ENCODE results near the gene OVOL2.
A peak's percentile ranks its signal among the peaks of the same experiment; 100 is the strongest.

OVOL2 gene

DNA sequence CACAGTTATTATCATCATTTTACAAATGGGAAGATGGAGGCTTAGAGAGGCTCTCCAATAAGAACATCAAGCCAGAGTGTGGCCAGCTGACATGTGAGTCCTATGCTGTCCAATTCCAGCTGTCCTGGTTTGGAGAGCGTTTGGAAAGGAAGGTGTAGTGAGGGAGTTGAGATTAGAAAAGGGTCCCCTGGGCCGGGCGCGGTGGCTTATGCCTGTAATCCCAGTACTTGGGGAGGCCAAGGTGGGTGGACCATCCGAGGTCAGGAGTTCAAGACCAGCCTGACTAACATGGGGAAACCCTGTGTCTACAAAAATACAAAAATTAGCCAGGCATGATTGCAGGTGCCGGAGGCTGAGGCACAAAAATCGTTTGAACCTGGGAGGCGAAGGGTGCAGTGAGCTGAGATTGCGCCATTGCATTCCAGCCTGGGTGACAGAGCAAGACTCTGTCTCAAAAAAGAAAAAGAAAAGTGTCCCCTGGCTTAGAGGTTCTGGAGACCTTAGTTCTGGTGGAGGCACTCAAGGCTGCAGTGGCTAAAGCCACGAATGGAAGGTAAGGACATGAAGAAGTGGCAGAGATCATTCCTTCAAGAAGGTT, 22.1 kb upstream of the OVOL2 start:
- H3K36me3 ChIP-seq (replicated peaks) = no peaks in the 10 kb centered on the region
- no peak overlapping the region for H3K4me3 ChIP-seq
- no peak for DNase-seq (ENCODE audit: low spot score in 2 of 2)
- H3K4me1 ChIP-seq = no peaks in the 10 kb centered on the region
- H3K9me3 ChIP-seq = no peaks in the 10 kb centered on the region
- H3K27me3 ChIP-seq (ENCODE audit: low read depth) = no peaks in the 10 kb centered on the region
- in situ Hi-C loops (cut with MboI; ENCODE audit: low sequenced_read_pairs) = no loop called here

DNA sequence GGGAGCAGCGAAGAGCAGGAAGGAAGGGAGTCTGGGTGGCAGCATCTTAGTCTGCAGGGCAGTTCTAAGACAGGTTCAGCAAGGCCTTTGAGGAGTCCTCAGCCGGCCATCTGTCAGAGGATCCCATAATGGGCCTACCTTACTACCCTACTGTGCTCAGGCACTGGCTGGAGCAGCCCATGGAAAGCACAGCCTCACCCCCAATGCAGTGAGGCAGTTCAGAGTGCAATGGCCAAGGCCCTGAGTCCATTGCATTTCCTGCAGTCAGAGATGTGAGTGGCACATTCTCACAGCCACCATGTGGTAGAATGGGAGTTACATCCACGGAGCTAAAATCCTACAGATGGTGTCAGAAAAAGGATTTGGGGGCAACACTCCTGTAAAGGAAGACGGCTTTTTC, 19.4 kb upstream of the OVOL2 start:
- in situ Hi-C loops (cut with MboI; ENCODE audit: low sequenced_read_pairs) = no loop called here
- H3K27me3 ChIP-seq (ENCODE audit: low read depth) = no peaks in the 10 kb centered on the region
- DNase-seq (ENCODE audit: low spot score in 2 of 2) = no peak
- H3K4me1 ChIP-seq = no peaks in the 10 kb centered on the region
- no peaks in the 10 kb centered on the region for H3K36me3 ChIP-seq (replicated peaks)
- H3K4me3 ChIP-seq = no peak overlapping the region
- no peaks in the 10 kb centered on the region for H3K9me3 ChIP-seq

DNA sequence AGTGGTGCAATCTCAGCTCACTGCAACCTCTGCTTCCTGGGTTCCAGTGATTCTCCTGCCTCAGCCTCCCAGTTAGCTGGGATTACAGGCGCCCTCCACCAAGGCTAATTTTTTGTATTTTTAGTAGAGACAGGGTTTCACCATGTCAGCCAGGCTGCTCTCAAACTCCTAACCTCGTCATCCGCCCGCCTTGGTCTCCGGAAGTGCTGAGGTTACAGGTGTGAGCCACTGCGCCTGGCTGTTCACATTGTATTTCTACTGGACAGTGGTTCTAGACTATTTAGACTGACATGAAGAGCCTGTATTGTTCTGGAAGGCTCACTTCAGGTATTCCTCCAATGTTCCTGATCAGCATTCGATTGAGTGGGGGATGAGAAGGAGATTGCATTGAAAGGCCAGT, 14.8 kb upstream of the OVOL2 start:
- no peaks in the 10 kb centered on the region for H3K36me3 ChIP-seq (replicated peaks)
- H3K4me1 ChIP-seq = no peaks in the 10 kb centered on the region
- DNase-seq (ENCODE audit: low spot score in 2 of 2) = no peak
- no peaks in the 10 kb centered on the region for H3K9me3 ChIP-seq
- H3K27me3 ChIP-seq (ENCODE audit: low read depth) = no peaks in the 10 kb centered on the region
- in situ Hi-C loops (cut with MboI; ENCODE audit: low sequenced_read_pairs) = no loop called here
- H3K4me3 ChIP-seq = no peak overlapping the region

DNA sequence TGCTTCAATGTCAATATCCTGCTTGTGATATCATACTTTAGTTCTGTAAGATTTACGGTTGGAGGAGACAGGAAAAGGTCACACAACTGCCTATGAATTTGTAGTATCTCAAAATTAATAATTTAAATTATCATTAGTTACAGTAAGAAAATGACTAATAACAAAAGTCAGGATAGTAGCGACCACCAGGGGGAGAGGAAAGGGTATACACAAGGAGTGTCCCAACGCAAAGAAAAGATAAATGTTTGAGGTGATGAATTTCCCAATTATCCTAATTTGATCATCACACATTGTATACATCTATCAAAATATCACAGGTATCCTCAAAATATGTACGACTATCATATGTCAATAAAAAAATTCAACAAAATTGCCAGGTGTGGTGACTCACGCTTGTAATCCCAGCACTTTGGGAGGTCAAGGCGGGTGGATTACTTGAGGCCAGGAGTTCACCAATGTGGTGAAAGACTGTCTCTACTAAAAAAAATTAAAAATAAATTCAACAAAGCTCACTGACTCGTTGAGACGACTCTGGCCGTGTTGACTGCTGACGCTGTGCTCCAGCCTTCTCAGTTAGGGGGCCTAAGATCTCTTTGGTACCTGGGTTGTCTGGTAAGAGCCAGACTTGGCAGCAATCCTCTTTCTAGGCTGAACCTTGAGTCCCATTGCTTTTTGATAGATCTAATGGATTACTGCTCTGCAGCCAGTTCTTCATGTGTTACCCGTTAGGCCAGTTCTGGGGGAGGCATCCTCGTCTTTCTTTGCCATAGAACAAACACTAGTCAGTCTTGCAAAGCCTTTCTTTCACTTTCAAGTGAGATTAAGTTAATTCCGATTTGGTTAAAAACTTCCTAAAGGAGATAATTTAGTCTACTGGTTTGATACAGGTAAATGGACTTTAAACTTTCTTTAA, 9.0 kb upstream of the OVOL2 start:
- Histone ChIP-seq H3K36me3 (replicated peaks) (no peaks in the 10 kb centered on the region), H3K9me3 (no peaks in the 10 kb centered on the region), H3K4me1 (no peaks in the 10 kb centered on the region), H3K27me3 (ENCODE audit: low read depth) (peaks cover under 1% of the 10 kb centered on the region; the same call in 1 of the 2 replicates), H3K4me3 (no peak overlapping the region)
- no peak for DNase-seq (ENCODE audit: low spot score in 2 of 2)
- in situ Hi-C loops (cut with MboI; ENCODE audit: low sequenced_read_pairs) = no loop called here

DNA sequence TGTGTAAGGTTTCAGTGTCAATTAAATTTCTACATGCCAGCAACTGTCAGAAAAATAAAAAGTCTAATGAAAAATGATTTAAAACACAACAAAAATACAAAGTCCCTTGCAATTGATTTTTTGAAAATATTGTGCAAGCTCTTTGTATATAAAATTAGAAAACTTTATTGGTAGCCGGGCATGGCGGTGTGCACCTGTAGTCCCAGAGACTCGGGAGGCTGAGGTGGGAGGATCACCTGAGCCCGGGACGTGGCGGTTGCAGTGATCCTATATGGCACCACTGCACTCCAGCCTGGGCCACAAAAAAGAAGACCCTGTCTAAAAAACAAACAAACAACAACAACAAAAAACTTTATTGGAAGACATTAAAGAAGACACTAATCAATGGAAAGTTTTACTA, 6.0 kb upstream of the OVOL2 start:
- DNase-seq (ENCODE audit: low spot score in 2 of 2) = no peak
- Histone ChIP-seq H3K36me3 (replicated peaks) (no peaks in the 10 kb centered on the region), H3K9me3 (no peaks in the 10 kb centered on the region), H3K4me3 (no peak overlapping the region), H3K4me1 (no peaks in the 10 kb centered on the region), H3K27me3 (ENCODE audit: low read depth) (peaks cover 28% of the 10 kb centered on the region)
- in situ Hi-C loops (cut with MboI; ENCODE audit: low sequenced_read_pairs) = no loop called here

DNA sequence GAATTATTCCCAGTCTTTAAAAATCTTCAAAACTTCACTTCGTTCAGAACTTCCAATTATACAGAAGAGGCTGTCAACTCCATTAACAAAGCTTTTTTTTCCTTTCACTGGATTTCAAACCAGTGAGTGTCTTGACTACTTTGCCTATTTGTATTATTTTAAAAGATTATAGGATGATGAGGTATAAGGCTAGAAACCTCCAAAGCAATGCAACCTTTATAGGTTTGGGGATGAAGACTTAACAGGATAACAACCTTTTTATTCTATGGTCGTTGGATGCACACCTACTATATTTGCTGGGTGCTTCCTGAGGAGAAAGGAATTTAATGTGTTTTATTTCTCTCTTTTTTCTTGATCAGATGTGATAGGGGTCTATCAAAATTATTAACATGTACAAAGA, 1.9 kb upstream of the OVOL2 start:
- Histone ChIP-seq H3K9me3 (no peaks in the 10 kb centered on the region), H3K27me3 (ENCODE audit: low read depth) (peaks cover 67% of the 10 kb centered on the region), H3K4me1 (no peaks in the 10 kb centered on the region), H3K4me3 (peak overlapping the region; percentile 18; the same call in 1 of the 2 replicates), H3K36me3 (replicated peaks) (no peaks in the 10 kb centered on the region)
- no peak for DNase-seq (ENCODE audit: low spot score in 2 of 2)
- in situ Hi-C loops (cut with MboI; ENCODE audit: low sequenced_read_pairs) = no loop called here

DNA sequence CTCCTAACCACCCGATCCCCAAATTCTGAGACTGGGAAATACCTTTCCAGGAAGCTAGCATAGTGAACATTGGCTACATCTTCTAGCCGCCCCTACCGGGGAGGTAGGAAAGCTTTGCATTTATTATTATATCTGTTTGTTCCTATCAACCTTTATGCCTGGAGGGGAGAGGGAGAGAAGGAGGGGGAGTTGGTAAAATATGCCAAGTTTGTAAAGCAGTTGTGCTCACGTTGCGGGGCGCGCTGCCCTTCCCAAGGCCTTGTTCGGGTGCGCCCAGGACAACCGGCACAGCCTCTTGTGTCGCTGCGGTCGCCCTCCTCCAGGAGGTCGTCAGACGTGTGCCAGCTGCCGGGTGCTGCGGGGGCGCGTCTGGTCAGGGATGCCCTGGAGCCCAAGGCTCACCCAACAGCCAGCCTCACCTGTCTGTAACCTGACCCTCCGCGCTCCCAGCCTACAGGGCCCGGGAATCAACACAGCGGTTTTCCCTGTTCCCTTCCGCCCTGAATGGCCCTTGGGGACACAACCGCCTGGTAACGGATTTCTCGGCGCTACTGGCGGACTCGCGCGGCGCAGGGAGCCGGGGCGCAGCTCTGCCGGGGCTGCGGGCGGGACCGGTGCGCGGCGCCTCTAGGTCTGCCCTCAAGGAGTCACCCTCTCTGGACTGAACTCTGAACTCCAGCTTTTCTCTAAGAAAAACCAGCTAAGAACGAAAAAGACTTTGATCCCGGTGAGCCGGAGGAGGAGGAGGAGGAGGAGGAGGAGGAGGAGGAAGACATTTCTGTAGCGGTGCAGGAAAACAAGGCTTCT, 1.1 kb upstream of the OVOL2 start:
- peak in 1 of 2 experiments; percentile 42 for DNase-seq (ENCODE audit: low spot score in 2 of 2)
- in situ Hi-C loops (cut with MboI; ENCODE audit: low sequenced_read_pairs) = no loop called here
- Histone ChIP-seq H3K4me3 (peak overlapping the region; percentile 18), H3K36me3 (replicated peaks) (no peaks in the 10 kb centered on the region), H3K9me3 (no peaks in the 10 kb centered on the region), H3K4me1 (no peaks in the 10 kb centered on the region), H3K27me3 (ENCODE audit: low read depth) (peaks cover 70% of the 10 kb centered on the region)

DNA sequence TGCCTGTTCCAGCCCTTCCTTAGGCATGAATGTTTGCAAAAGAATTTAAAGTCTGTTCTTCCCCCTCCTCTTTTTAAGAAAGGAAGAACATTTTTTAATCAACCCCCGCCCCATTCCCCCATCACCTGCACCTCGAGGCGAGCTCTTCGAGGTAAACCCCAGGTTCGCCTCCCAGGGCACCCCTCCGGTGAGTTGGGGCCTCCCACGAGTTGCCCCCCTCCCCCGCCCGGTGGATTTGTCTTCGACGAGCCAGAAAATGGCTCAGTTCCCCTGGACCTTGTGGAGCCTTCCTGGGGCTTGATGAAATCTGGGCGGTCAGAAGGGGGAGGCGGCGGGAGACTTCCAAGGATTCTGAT, 256 bp upstream of the OVOL2 start:
- no peak for DNase-seq (ENCODE audit: low spot score in 2 of 2)
- H3K27me3 ChIP-seq (ENCODE audit: low read depth) = peaks cover 72% of the 10 kb centered on the region

DNA sequence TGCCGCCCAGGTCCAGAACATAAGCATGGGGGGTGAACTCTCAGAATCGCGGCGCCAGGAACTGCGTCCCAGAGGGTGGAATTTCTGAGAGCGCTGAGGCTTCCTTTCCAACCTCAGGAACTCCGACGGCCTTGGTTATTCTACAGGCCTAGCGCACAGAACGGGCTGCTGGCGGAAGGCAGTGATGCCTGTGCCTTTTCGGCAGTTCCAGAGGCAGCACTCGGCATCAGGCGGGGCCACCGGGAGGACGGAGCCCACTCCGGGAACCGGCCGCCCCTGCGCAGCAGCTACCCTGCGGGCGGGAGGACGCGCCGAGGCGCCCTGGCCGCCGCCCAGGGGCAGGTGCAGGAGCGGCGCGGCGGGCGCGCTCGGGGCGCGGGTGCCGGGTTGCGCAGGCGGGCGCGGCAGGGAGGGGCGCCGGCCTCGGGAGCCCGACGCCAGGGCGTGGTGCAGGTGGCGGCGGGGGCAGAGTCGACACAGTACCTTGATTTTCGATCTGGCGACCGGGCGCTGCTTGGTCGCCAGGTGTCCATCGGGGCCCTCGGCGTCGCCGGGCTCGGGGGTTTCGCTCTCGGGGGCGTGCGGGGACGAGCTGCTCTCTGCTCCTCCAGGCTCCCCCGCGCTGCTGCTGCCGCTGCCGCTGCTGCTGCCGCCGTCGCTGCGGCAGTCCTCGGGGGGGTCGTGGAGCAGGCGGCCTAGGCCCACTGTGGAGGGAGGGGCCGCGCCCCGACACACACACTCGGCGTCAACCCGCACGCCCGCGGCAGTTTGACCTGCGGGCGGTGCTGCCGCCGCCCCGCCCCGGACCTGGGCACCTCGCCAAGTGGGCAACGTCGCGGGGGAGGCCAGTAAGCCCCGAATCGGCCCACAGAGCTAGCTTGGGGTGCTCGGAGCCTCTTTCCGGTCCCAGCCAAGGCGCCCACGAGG, 1.3 kb downstream of the OVOL2 start:
- H3K9me3 ChIP-seq = no peaks in the 10 kb centered on the region
- peaks cover 76% of the 10 kb centered on the region for H3K27me3 ChIP-seq (ENCODE audit: low read depth)
- H3K36me3 ChIP-seq (replicated peaks) = no peaks in the 10 kb centered on the region
- peak in 1 of 2 experiments; percentile 30 for DNase-seq (ENCODE audit: low spot score in 2 of 2)
- in situ Hi-C loops (cut with MboI; ENCODE audit: low sequenced_read_pairs) = no loop called here
- no peaks in the 10 kb centered on the region for H3K4me1 ChIP-seq
- peak overlapping the region; percentile 32 for H3K4me3 ChIP-seq

More for the DNA sequence above, 256 bp upstream of the OVOL2 start:
- no peaks in the 10 kb centered on the region for H3K4me1 ChIP-seq
- no peaks in the 10 kb centered on the region for H3K36me3 ChIP-seq (replicated peaks)
- in situ Hi-C loops (cut with MboI; ENCODE audit: low sequenced_read_pairs) = no loop called here
- H3K4me3 ChIP-seq = peak overlapping the region; percentile 32
- H3K9me3 ChIP-seq = no peaks in the 10 kb centered on the region

DNA sequence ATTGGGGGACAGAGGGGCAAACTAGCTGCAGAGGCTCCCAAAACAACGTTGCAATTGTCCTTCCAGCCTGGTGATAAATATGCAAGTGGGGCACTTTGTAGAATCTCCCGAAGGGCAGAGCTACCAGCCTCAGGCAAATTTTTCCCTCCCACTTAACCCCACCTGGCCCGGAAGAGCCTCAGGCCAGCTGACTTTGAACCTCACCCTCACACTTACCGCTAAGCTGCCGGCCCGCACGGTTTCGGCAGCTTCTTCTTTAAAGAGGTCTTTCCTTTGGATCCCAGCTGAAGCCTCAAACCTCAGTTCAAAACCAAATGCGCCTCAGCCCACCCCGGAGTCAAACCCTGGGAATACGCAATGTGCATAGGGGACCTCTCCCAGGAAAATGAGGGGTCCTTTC, 2.5 kb downstream of the OVOL2 start:
- DNase-seq (ENCODE audit: low spot score in 2 of 2) = no peak
- in situ Hi-C loops (cut with MboI; ENCODE audit: low sequenced_read_pairs) = no loop called here
- Histone ChIP-seq H3K36me3 (replicated peaks) (no peaks in the 10 kb centered on the region), H3K27me3 (ENCODE audit: low read depth) (peaks cover 67% of the 10 kb centered on the region), H3K9me3 (no peaks in the 10 kb centered on the region), H3K4me3 (no peak overlapping the region), H3K4me1 (no peaks in the 10 kb centered on the region)

DNA sequence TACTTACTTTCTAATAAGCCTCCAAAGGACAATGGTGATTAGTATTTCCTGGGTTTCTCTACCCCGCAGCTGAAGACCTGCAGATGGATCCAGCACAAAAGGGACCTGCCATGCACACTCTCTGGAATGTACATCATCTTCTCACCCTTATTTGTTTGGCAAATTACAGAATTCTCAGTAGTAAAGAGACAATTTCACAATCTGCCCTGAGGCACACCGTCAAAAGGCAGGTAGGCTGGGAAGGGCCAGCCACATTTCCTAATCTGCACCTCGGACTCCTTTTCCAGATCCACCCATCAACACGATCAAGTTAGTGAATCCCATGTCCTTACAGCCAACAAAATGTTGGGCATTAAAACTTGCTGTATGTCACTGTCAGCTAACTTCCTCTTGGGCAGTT, 4.9 kb downstream of the OVOL2 start:
- H3K4me3 ChIP-seq = no peak overlapping the region

DNA sequence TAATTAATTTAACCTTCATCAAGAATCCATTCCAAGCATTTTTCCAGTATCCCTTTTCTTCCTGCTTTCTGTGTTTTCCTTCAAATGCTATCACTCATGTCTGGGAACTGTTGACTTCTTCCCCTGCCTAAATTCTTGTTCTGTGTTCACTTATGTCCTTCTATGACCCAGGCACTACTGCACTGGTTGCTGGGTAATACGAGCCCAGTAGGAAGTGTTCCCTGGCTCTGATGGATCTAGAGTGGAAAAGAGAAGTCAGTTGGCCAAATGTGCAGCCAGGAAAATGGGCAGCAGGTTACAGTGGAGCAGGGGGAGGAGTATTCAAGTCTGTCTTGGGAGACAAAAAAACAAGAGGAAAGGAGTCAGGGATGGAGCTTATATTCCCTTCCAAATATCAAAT, 7.1 kb downstream of the OVOL2 start:
- Histone ChIP-seq H3K36me3 (replicated peaks) (no peaks in the 10 kb centered on the region), H3K4me1 (no peaks in the 10 kb centered on the region), H3K9me3 (no peaks in the 10 kb centered on the region), H3K4me3 (no peak overlapping the region), H3K27me3 (ENCODE audit: low read depth) (peaks cover 23% of the 10 kb centered on the region)
- DNase-seq (ENCODE audit: low spot score in 2 of 2) = no peak
- in situ Hi-C loops (cut with MboI; ENCODE audit: low sequenced_read_pairs) = no loop called here

More for the DNA sequence above, 4.9 kb downstream of the OVOL2 start:
- H3K27me3 ChIP-seq (ENCODE audit: low read depth) = peaks cover 43% of the 10 kb centered on the region
- in situ Hi-C loops (cut with MboI; ENCODE audit: low sequenced_read_pairs) = no loop called here
- no peaks in the 10 kb centered on the region for H3K4me1 ChIP-seq
- H3K9me3 ChIP-seq = no peaks in the 10 kb centered on the region
- H3K36me3 ChIP-seq (replicated peaks) = no peaks in the 10 kb centered on the region
- DNase-seq (ENCODE audit: low spot score in 2 of 2) = no peak

DNA sequence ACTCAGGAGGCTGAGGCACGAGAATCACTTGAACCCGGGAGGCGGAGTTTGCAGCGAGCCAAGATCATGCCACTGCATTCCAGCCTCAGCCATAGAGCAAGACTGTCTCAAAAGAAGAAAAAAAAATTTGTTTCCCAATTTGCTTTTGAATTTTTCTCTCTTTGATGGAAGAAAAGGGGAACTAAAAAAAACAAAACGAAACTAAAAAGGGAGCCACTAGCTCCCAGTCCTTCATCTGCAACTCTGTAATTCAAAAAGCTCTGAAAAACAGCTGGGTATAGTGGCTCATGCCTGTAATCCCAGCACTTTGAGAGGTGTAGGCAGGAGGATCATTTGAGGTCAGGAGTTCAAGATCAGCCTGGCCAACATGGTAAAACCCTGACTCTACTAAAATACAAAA, 9.5 kb downstream of the OVOL2 start:
- Histone ChIP-seq H3K36me3 (replicated peaks) (no peaks in the 10 kb centered on the region), H3K27me3 (ENCODE audit: low read depth) (0 out of 2 replicates have a peak, but pooled peaks cover 9% of the 10 kb centered on the region), H3K9me3 (no peaks in the 10 kb centered on the region), H3K4me1 (no peaks in the 10 kb centered on the region), H3K4me3 (no peak overlapping the region)
- in situ Hi-C loops (cut with MboI; ENCODE audit: low sequenced_read_pairs) = no loop called here
- DNase-seq (ENCODE audit: low spot score in 2 of 2) = no peak

All from HAP-1 (cell line).